HepG2 (cell line): ENCODE data around the gene ZNFX1. TPM values are rescaled to one million over a fixed set of nuclear protein-coding genes. Genes with fewer than 3 reads are reported as not detected.

Experiments
- FOXJ3 ChIP-seq: sonication (generic); formaldehyde crosslinking; IDR thresholded peaks from 2 replicates; pipeline ENCODE4 v1.4.0; 2020; ENCODE audit warnings: missing genetic modification reagents, mild to moderate bottlenecking, borderline replicate concordance
- HNRNPUL1 ChIP-seq: fragments of 200-400 bp; formaldehyde crosslinking; IDR thresholded peaks from 2 replicates; pipeline ENCODE4 v1.6.1; 2017; ENCODE audit warnings: low read depth, mild to moderate bottlenecking, low read length, moderate library complexity
- MED8 ChIP-seq: sonication (generic); formaldehyde crosslinking; IDR thresholded peaks from 2 replicates; pipeline ENCODE4 v1.8.1; 2023; ENCODE audit warnings: mild to moderate bottlenecking, missing genetic modification reagents; ENCODE audit not compliant: insufficient replicate concordance
- MTF1 ChIP-seq: sonication (generic); formaldehyde crosslinking; IDR thresholded peaks from 2 replicates; pipeline ENCODE4 v1.5.0; 2020; ENCODE audit warnings: missing genetic modification reagents
- POGK ChIP-seq: sonication (generic); formaldehyde crosslinking; conservative IDR thresholded peaks from 2 replicates; pipeline ENCODE4 v1.8.0; 2022; ENCODE audit warnings: mild to moderate bottlenecking, moderate library complexity, missing genetic modification reagents
- RORA ChIP-seq: sonication (generic); formaldehyde crosslinking; IDR thresholded peaks from 2 replicates; pipeline ENCODE4 v1.5.0; 2020; ENCODE audit warnings: mild to moderate bottlenecking, missing genetic modification reagents, moderate library complexity
- SMYD3 ChIP-seq: sonication (generic); formaldehyde crosslinking; IDR thresholded peaks from 2 replicates; pipeline ENCODE4 v1.8.1; 2023; ENCODE audit warnings: mild to moderate bottlenecking, missing genetic modification reagents
- SNRNP70 ChIP-seq: fragments of 200-400 bp; formaldehyde crosslinking; IDR thresholded peaks from 2 replicates; pipeline ENCODE4 v1.6.1; 2017; ENCODE audit warnings: mild to moderate bottlenecking, low read depth, low read length, moderate library complexity
- SP2 ChIP-seq: sonication (generic); formaldehyde crosslinking; IDR thresholded peaks from 2 replicates; pipeline ENCODE4 v1.5.1; 2020; ENCODE audit warnings: mild to moderate bottlenecking, missing genetic modification reagents
- XRCC5 ChIP-seq: fragments of 200-400 bp; formaldehyde crosslinking; optimal IDR thresholded peaks from 2 replicates; pipeline ENCODE3; 2017; ENCODE audit warnings: mild to moderate bottlenecking, low read length
- ZBTB2 ChIP-seq: sonication (generic); formaldehyde crosslinking; IDR thresholded peaks from 2 replicates; pipeline ENCODE4 v1.8.0; 2022; ENCODE audit warnings: low read depth, missing genetic modification reagents
- ZFP62 ChIP-seq: sonication (generic); formaldehyde crosslinking; IDR thresholded peaks from 2 replicates; pipeline ENCODE4 v1.4.0; 2020; ENCODE audit warnings: missing genetic modification reagents
- ZFP91 ChIP-seq: sonication (generic); formaldehyde crosslinking; IDR thresholded peaks from 2 replicates; pipeline ENCODE4 v1.9.0; 2022; ENCODE audit warnings: missing genetic modification reagents, mild to moderate bottlenecking, borderline replicate concordance
- ZNF235 ChIP-seq: sonication (generic); formaldehyde crosslinking; IDR thresholded peaks from 2 replicates; pipeline ENCODE4 v1.8.1; 2023; ENCODE audit warnings: mild to moderate bottlenecking, missing genetic modification reagents, borderline replicate concordance
- ZNF24 ChIP-seq: fragments of 450-650 bp; IDR thresholded peaks from 2 replicates; pipeline ENCODE4 v1.6.1; 2017; ENCODE audit warnings: antibody characterized with exemption, mild to moderate bottlenecking
- ZNF256 ChIP-seq: sonication (generic); formaldehyde crosslinking; conservative IDR thresholded peaks from 2 replicates; pipeline ENCODE4 v1.4.0; 2020; ENCODE audit warnings: missing genetic modification reagents
- ZNF382 ChIP-seq: sonication (generic); formaldehyde crosslinking; IDR thresholded peaks from 2 replicates; pipeline ENCODE4 v1.5.0; 2020; ENCODE audit warnings: missing genetic modification reagents, mild to moderate bottlenecking, borderline replicate concordance
- ZNF562 ChIP-seq: sonication (generic); formaldehyde crosslinking; IDR thresholded peaks from 2 replicates; pipeline ENCODE4 v1.8.0; 2022; ENCODE audit warnings: missing genetic modification reagents, borderline replicate concordance
- ZNF678 ChIP-seq: sonication (generic); formaldehyde crosslinking; IDR thresholded peaks from 2 replicates; pipeline ENCODE4 v1.4.0; 2020; ENCODE audit warnings: mild to moderate bottlenecking, missing genetic modification reagents
- polyA plus RNA-seq, 8 experiments: library from polyadenylated mRNA; depleted of rRNA in 3 of 8; stranded (reverse) in 7 of 8; unstranded in 1 of 8; fragments of >200 nt; fragmentation: Illumina TruSeq in 4 of 8; extraction: Trizol in 4 of 8; gene quantifications; 2 replicates each; pipeline versions ENCODE4 v1.2.1 to v1.2.3, GENCODE V29; 2011 to 2016; ENCODE audit warnings: low read depth in 4 of 8, missing spikeins in 1 of 8, mixed read lengths in 1 of 8; ENCODE audit not compliant: insufficient read depth in 1 of 8
- total RNA-seq, 5 experiments: library from RNA; depleted of rRNA; stranded (reverse); fragments of >200 nt; fragmentation: Illumina TruSeq; extraction: Trizol; gene quantifications; 2 replicates each; pipeline ENCODE4 v1.2.3, GENCODE V29; 2016; ENCODE audit warnings: low read depth in 1 of 5

The ZNFX1 gene
- total and polyA plus RNA-seq, 2 of the 13 experiments (the other 11 are each of a cell fraction or from before 2014, with no cell fraction given): 2.9 to 11.1 TPM

- TF ChIP-seq ZBTB2: no peak
- no peak for TF ChIP-seq SNRNP70
- no peak for TF ChIP-seq ZNF678 (CRISPR knock-in tag)
- TF ChIP-seq SMYD3 (CRISPR knock-in tag): no peak
- TF ChIP-seq ZNF24: peak; percentile 65; the same call in 1 of the 2 replicates
- TF ChIP-seq ZFP62 (CRISPR knock-in tag): no peak
- TF ChIP-seq HNRNPUL1: no peak
- TF ChIP-seq FOXJ3 (CRISPR knock-in tag): no peak; the same call in 1 of the 2 replicates
- TF ChIP-seq ZNF382: no peak
- TF ChIP-seq ZNF562 (CRISPR knock-in tag): no peak
- TF ChIP-seq ZNF235: no peak
- no peak for TF ChIP-seq RORA (CRISPR knock-in tag)
- TF ChIP-seq MED8 (CRISPR knock-in tag): no peak
- TF ChIP-seq SP2 (CRISPR knock-in tag): no peak
- no peak for TF ChIP-seq ZFP91
- TF ChIP-seq POGK (CRISPR knock-in tag): peak; percentile 84
- no peak for TF ChIP-seq ZNF256
- TF ChIP-seq MTF1 (CRISPR knock-in tag): no peak
- peak; percentile 96 for TF ChIP-seq XRCC5
Measured at GRCh38 chr20:49216991-49217578, 60.8 kb downstream of the ZNFX1 start (continued).
